ENCODE measurements around the gene CRYBG1.

GRCh38 chr6:106534004-106534403 is 173.5 kb downstream of the CRYBG1 start:
- TF ChIP-seq EZH2 (IDR thresholded peaks at IDR 0.05; ENCODE audit: borderline replicate concordance, low read depth, low read length, poor library complexity, severe bottlenecking) (no peak), CTCF (conservative IDR thresholded peaks at IDR 0.05; ENCODE audit: low read depth, low read length) (no peak)

All from A673 (cell line).